ENCODE measurements around the gene PXDN. TPM values are rescaled to one million over a fixed set of nuclear protein-coding genes. Genes with fewer than 3 reads are reported as not detected.

Gene PXDN
- total and polyA plus RNA-seq, 2 experiments from 2014 or later: 85.7 to 129 TPM

DNA sequence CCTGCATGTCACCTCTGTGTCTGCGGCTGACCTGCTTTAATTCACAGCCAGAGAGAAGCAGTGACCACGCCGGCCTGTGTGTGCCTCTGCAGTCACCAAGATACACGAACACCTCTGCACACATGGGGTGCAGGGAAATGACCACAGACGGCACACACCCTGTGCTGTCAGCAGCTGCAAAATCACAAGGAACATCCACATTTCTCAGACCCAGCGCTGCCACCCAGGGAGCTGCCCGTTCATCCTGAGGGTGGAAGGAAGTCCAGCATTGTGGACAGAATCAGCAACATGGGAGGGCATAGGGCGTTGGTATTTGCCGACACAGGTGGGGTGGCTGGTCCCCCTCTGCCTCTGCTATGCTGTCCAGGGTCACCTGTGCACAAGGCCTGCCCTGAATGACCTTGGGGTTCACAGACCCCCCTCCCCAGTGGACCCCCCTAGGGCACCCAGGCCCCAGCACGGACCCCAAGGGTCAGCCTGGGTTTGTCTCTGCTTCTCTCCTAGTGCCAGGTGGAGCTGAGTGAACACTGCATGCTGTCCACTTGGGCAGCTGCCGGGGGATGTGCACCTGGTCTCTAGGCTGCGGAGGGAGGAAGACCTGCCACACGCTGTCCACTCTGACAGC is 107.4 kb downstream of the PXDN start:
- TF ChIP-seq CTCF (IDR thresholded peaks at IDR 0.05; ENCODE audit: low read depth, low read length): no peak
- no peak overlapping the region for H3K27ac ChIP-seq
- H3K4me1 ChIP-seq (ENCODE audit: low read depth): peaks cover 37% of the 10 kb centered on the region
- no peak for DNase-seq (ENCODE audit: low read depth in 1 of 2, low spot score in 1 of 2)
- no peaks in the 10 kb centered on the region for H3K9me3 ChIP-seq (ENCODE audit: low read depth)
- peaks cover 11% of the 10 kb centered on the region for H3K36me3 ChIP-seq
- no peak overlapping the region for H3K4me3 ChIP-seq
- H3K27me3 ChIP-seq: no peaks in the 10 kb centered on the region

DNA sequence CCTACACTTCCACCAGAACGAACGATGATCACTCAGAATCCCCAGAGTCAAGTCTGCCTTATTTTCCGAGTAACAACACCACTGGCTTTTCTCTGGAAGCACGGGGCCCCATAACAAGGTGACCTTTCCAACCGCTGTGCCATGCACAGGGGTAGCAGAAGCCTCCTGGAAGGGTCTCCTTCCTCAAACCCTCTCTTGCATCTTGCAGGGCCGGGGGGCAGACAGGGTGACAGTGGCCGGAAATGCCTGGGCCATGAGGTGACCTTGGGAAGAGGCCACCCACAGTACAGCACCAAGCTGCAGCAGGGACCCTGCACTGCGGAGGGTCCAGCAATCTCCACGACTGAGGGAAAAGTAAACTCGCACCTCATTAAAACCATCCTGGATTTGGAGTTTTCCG is 108.5 kb downstream of the PXDN start:
- DNase-seq (ENCODE audit: low read depth in 1 of 2, low spot score in 1 of 2): no peak
- Histone ChIP-seq H3K27me3 (no peaks in the 10 kb centered on the region), H3K36me3 (peaks cover 11% of the 10 kb centered on the region)

GRCh38 chr2:1634681-1635341 is 109.5 kb downstream of the PXDN start:
- peaks cover 42% of the 10 kb centered on the region for H3K4me1 ChIP-seq (ENCODE audit: low read depth)
- peaks cover 11% of the 10 kb centered on the region for H3K36me3 ChIP-seq
- H3K4me3 ChIP-seq: no peak overlapping the region
- no peaks in the 10 kb centered on the region for H3K27me3 ChIP-seq
- TF ChIP-seq CTCF (IDR thresholded peaks at IDR 0.05; ENCODE audit: low read depth, low read length): no peak
- no peak overlapping the region for H3K27ac ChIP-seq
- H3K9me3 ChIP-seq (ENCODE audit: low read depth): no peaks in the 10 kb centered on the region
- DNase-seq (ENCODE audit: low read depth in 1 of 2, low spot score in 1 of 2): no peak

More for the DNA sequence above, 108.5 kb downstream of the PXDN start:
- H3K4me1 ChIP-seq (ENCODE audit: low read depth): peaks cover 39% of the 10 kb centered on the region
- H3K4me3 ChIP-seq: no peak overlapping the region
- no peak for TF ChIP-seq CTCF (IDR thresholded peaks at IDR 0.05; ENCODE audit: low read depth, low read length)
- no peaks in the 10 kb centered on the region for H3K9me3 ChIP-seq (ENCODE audit: low read depth)
- H3K27ac ChIP-seq: no peak overlapping the region

GRCh38 chr2:1633936-1634587 is 110.3 kb downstream of the PXDN start:
- H3K9me3 ChIP-seq (ENCODE audit: low read depth): no peaks in the 10 kb centered on the region
- no peak for DNase-seq (ENCODE audit: low read depth in 1 of 2, low spot score in 1 of 2)
- H3K4me3 ChIP-seq: no peak overlapping the region
- TF ChIP-seq CTCF (IDR thresholded peaks at IDR 0.05; ENCODE audit: low read depth, low read length): no peak
- H3K4me1 ChIP-seq (ENCODE audit: low read depth): peaks cover 42% of the 10 kb centered on the region
- peaks cover 11% of the 10 kb centered on the region for H3K36me3 ChIP-seq
- H3K27ac ChIP-seq: peak overlapping the region; percentile 80
- H3K27me3 ChIP-seq: no peaks in the 10 kb centered on the region

DNA sequence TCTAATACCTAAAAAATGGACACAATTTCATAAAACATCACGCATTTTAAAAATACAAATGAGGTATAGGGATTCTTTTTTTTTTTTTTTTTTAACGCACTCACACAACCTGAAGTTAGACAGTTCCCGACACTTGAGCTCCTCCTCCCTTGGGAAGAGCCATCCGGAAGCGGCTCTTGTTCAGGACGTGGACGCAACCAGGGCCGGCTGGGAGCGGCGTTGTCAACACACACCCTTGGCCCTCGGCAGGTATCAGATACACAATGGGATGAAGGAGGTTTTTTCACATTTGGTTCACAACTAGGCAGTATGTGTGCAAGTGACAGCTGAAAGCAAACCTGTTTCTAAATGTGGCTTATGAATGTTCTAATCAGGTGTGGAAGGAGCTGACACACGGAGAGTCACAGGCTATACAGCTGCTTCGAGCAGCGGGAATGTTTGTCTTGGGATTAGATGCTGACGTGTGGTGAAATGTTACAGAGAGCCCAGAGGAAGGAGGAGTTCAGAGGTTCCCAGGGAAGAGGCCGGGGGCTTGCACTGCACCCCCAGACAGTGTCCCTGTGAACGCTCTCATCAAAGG is 111.1 kb downstream of the PXDN start:
- Histone ChIP-seq H3K4me1 (ENCODE audit: low read depth) (peaks cover 42% of the 10 kb centered on the region), H3K36me3 (peaks cover 11% of the 10 kb centered on the region), H3K4me3 (no peak overlapping the region), H3K27ac (peak overlapping the region; percentile 80), H3K9me3 (ENCODE audit: low read depth) (no peaks in the 10 kb centered on the region), H3K27me3 (no peaks in the 10 kb centered on the region)
- no peak for TF ChIP-seq CTCF (IDR thresholded peaks at IDR 0.05; ENCODE audit: low read depth, low read length)
- peak in 1 of 2 donors; percentile 33 for DNase-seq (ENCODE audit: low read depth in 1 of 2, low spot score in 1 of 2)
